ENCODE data around the gene FAM204A.
A peak's percentile ranks its signal among the peaks of the same experiment; 100 is the strongest.

FAM204A gene

GRCh38 chr10:118301211-118301610 is 40.9 kb downstream of the FAM204A start:
- peak overlapping the region; percentile 71 for H3K27ac ChIP-seq (ENCODE audit: low read length)
- H3K9me2 ChIP-seq (replicated peaks; ENCODE audit: insufficient read depth, low read length): no peaks in the 10 kb centered on the region
- H3K9ac ChIP-seq (ENCODE audit: low read length): no peak overlapping the region
- no peaks in the 10 kb centered on the region for H4K20me1 ChIP-seq (ENCODE audit: insufficient read depth, low read length)
- H3K36me3 ChIP-seq (replicated peaks; ENCODE audit: insufficient read depth, low read length): no peaks in the 10 kb centered on the region
- no peaks in the 10 kb centered on the region for H3K27me3 ChIP-seq (replicated peaks; ENCODE audit: insufficient read depth, low read length)
- H2AFZ ChIP-seq (ENCODE audit: low read length): no peak overlapping the region
- H3K4me2 ChIP-seq (ENCODE audit: low read depth, low read length): peak overlapping the region; percentile 59
- no peaks in the 10 kb centered on the region for H3K79me2 ChIP-seq (ENCODE audit: low read length)
- peak overlapping the region; percentile 27; the same call in 1 of the 2 replicates for H3K4me3 ChIP-seq (ENCODE audit: low read length)
- DNase-seq: peak; percentile 68
- H3K4me1 ChIP-seq (ENCODE audit: low read length): peaks cover 31% of the 10 kb centered on the region
- TF ChIP-seq EZH2phosphoT487 (IDR thresholded peaks at IDR 0.05; ENCODE audit: low read length) (no peak), CTCF (IDR thresholded peaks at IDR 0.05; ENCODE audit: low read length) (no peak), EZH2 (optimal IDR thresholded peaks at IDR 0.05; ENCODE audit: low read depth, low read length) (no peak)
- peaks cover 24% of the 10 kb centered on the region for H3F3A ChIP-seq (ENCODE audit: insufficient read depth, low read length)
- H3K9me3 ChIP-seq (replicated peaks; ENCODE audit: insufficient read depth, low read length): no peaks in the 10 kb centered on the region

GRCh38 chr10:118300320-118300719 is 41.8 kb downstream of the FAM204A start:
- Histone ChIP-seq H3K4me1 (ENCODE audit: low read length) (peaks cover 31% of the 10 kb centered on the region), H3K9ac (ENCODE audit: low read length) (no peak overlapping the region), H2AFZ (ENCODE audit: low read length) (no peak overlapping the region), H3K27me3 (replicated peaks; ENCODE audit: insufficient read depth, low read length) (no peaks in the 10 kb centered on the region), H3K9me2 (replicated peaks; ENCODE audit: insufficient read depth, low read length) (no peaks in the 10 kb centered on the region), H3K36me3 (replicated peaks; ENCODE audit: insufficient read depth, low read length) (no peaks in the 10 kb centered on the region), H3F3A (ENCODE audit: insufficient read depth, low read length) (peaks cover 24% of the 10 kb centered on the region), H3K9me3 (replicated peaks; ENCODE audit: insufficient read depth, low read length) (no peaks in the 10 kb centered on the region), H3K79me2 (ENCODE audit: low read length) (no peaks in the 10 kb centered on the region), H3K27ac (ENCODE audit: low read length) (peak overlapping the region; percentile 71), H3K4me2 (ENCODE audit: low read depth, low read length) (peak overlapping the region; percentile 59; the same call in 1 of the 2 replicates), H4K20me1 (ENCODE audit: insufficient read depth, low read length) (no peaks in the 10 kb centered on the region), H3K4me3 (ENCODE audit: low read length) (no peak overlapping the region)
- TF ChIP-seq CTCF (IDR thresholded peaks at IDR 0.05; ENCODE audit: low read length) (no peak), EZH2phosphoT487 (IDR thresholded peaks at IDR 0.05; ENCODE audit: low read length) (no peak), EZH2 (optimal IDR thresholded peaks at IDR 0.05; ENCODE audit: low read depth, low read length) (no peak)
- DNase-seq: no peak

GRCh38 chr10:118298787-118299186 is 43.3 kb downstream of the FAM204A start:
- Histone ChIP-seq H3F3A (ENCODE audit: insufficient read depth, low read length) (peaks cover 24% of the 10 kb centered on the region), H3K4me3 (ENCODE audit: low read length) (no peak overlapping the region), H3K27ac (ENCODE audit: low read length) (no peak overlapping the region), H3K9me2 (replicated peaks; ENCODE audit: insufficient read depth, low read length) (no peaks in the 10 kb centered on the region), H4K20me1 (ENCODE audit: insufficient read depth, low read length) (no peaks in the 10 kb centered on the region), H2AFZ (ENCODE audit: low read length) (no peak overlapping the region), H3K9me3 (replicated peaks; ENCODE audit: insufficient read depth, low read length) (no peaks in the 10 kb centered on the region), H3K4me1 (ENCODE audit: low read length) (peaks cover 31% of the 10 kb centered on the region), H3K9ac (ENCODE audit: low read length) (no peak overlapping the region), H3K4me2 (ENCODE audit: low read depth, low read length) (no peak overlapping the region), H3K79me2 (ENCODE audit: low read length) (no peaks in the 10 kb centered on the region), H3K36me3 (replicated peaks; ENCODE audit: insufficient read depth, low read length) (no peaks in the 10 kb centered on the region), H3K27me3 (replicated peaks; ENCODE audit: insufficient read depth, low read length) (no peaks in the 10 kb centered on the region)
- DNase-seq: no peak
- TF ChIP-seq EZH2 (optimal IDR thresholded peaks at IDR 0.05; ENCODE audit: low read depth, low read length) (no peak), EZH2phosphoT487 (IDR thresholded peaks at IDR 0.05; ENCODE audit: low read length) (no peak), CTCF (IDR thresholded peaks at IDR 0.05; ENCODE audit: low read length) (no peak)

All from MM.1S (cell line).